NT2/D1 (cell line): ENCODE results near the gene EIF3I.

Experiments used
- SUZ12 ChIP-seq: IDR thresholded peaks from 2 replicates; pipeline ENCODE4 v1.6.1; 2011; ENCODE audit not compliant: insufficient read length, insufficient read depth; ENCODE audit errors: extremely low read depth
- YY1 ChIP-seq: IDR thresholded peaks from 2 replicates; pipeline ENCODE4 v1.6.1; 2011; ENCODE audit not compliant: insufficient read length, insufficient read depth

DNA sequence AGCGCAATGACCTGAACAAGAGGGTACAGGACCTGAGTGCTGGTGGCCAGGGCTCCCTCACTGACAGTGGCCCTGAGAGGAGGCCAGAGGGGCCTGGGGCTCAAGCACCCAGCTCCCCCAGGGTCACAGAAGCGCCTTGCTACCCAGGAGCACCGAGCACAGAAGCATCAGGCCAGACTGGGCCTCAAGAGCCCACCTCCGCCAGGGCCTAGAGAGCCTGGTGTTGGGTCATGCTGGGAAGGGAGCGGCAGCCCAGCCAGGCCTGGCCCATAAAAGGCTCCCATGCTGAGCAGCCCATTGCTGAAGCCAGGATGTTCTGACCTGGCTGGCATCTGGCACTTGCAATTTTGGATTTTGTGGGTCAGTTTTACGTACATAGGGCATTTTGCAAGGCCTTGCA, 27.2 kb upstream of the EIF3I start:
- TF ChIP-seq YY1 (no peak), SUZ12 (no peak)
